Parathyroid adenoma (tissue), 2 donors: Measurements from ENCODE around the gene AHCY.
"Not testable (repeated sequence)": the region's sequence is repeated elsewhere in the genome, so short reads cannot be mapped to it uniquely, and the experiment has no call there.

ENCODE experiments used
- H2AFZ ChIP-seq: fragments of 300-600 bp; sonication (generic); one replicate; pipeline ENCODE4 v1.7.0; 2017; ENCODE audit warnings: antibody characterized with exemption, mild to moderate bottlenecking
- H3K27ac ChIP-seq: fragments of 300-600 bp; sonication (generic); one replicate; pipeline ENCODE4 v1.7.0; 2017
- H3K27me3 ChIP-seq: fragments of 300-600 bp; sonication (generic); one replicate; pipeline ENCODE4 v1.7.0; 2017; ENCODE audit warnings: low read length; ENCODE audit not compliant: control insufficient read depth, insufficient read depth
- H3K36me3 ChIP-seq: fragments of 300-600 bp; sonication (generic); one replicate; pipeline ENCODE4 v1.7.0; 2017; ENCODE audit warnings: low read length; ENCODE audit not compliant: control insufficient read depth, insufficient read depth
- H3K4me1 ChIP-seq: fragments of 300-600 bp; sonication (generic); one replicate; pipeline ENCODE4 v1.7.0; 2017; ENCODE audit warnings: control low read depth
- H3K4me2 ChIP-seq: fragments of 300-600 bp; sonication (generic); one replicate; pipeline ENCODE4 v1.7.0; 2017; ENCODE audit warnings: low read length
- H3K4me3 ChIP-seq: fragments of 300-600 bp; sonication (generic); one replicate; pipeline ENCODE4 v1.7.0; 2017; ENCODE audit warnings: low read depth, low read length
- H3K79me2 ChIP-seq: fragments of 300-600 bp; sonication (generic); one replicate; pipeline ENCODE4 v1.7.0; 2017; ENCODE audit warnings: control low read depth
- H3K9ac ChIP-seq: fragments of 300-600 bp; sonication (generic); one replicate; pipeline ENCODE4 v1.7.0; 2017; ENCODE audit warnings: mild to moderate bottlenecking
- H3K9me3 ChIP-seq: fragments of 300-600 bp; sonication (generic); one replicate; pipeline ENCODE4 v1.7.0; 2017; ENCODE audit warnings: low read length; ENCODE audit not compliant: control insufficient read depth
- TF ChIP-seq, protein P1 (sequence below): fragments of 300-600 bp; sonication (generic); IDR thresholded peaks from one replicate; pipeline ENCODE4 v1.7.0; 2017; ENCODE audit warnings: antibody characterized with exemption, mild to moderate bottlenecking
- donor health status: primary hyperparathyroidism.

Gene AHCY

GRCh38 chr20:34246126-34246626, 57.0 kb downstream of the AHCY start:
- Histone ChIP-seq H3K27me3 (no peaks in the 10 kb centered on the region), H3K4me3 (no peak overlapping the region), H3K4me2 (no peak overlapping the region), H3K9ac (no peak overlapping the region), H3K79me2 (no peaks in the 10 kb centered on the region), H3K9me3 (no peaks in the 10 kb centered on the region), H3K4me1 (no peaks in the 10 kb centered on the region), H3K27ac (no peak overlapping the region), H2AFZ (no peak overlapping the region), H3K36me3 (no peaks in the 10 kb centered on the region)
- TF ChIP-seq, protein P1, sequence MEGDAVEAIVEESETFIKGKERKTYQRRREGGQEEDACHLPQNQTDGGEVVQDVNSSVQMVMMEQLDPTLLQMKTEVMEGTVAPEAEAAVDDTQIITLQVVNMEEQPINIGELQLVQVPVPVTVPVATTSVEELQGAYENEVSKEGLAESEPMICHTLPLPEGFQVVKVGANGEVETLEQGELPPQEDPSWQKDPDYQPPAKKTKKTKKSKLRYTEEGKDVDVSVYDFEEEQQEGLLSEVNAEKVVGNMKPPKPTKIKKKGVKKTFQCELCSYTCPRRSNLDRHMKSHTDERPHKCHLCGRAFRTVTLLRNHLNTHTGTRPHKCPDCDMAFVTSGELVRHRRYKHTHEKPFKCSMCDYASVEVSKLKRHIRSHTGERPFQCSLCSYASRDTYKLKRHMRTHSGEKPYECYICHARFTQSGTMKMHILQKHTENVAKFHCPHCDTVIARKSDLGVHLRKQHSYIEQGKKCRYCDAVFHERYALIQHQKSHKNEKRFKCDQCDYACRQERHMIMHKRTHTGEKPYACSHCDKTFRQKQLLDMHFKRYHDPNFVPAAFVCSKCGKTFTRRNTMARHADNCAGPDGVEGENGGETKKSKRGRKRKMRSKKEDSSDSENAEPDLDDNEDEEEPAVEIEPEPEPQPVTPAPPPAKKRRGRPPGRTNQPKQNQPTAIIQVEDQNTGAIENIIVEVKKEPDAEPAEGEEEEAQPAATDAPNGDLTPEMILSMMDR = no peak

DNA sequence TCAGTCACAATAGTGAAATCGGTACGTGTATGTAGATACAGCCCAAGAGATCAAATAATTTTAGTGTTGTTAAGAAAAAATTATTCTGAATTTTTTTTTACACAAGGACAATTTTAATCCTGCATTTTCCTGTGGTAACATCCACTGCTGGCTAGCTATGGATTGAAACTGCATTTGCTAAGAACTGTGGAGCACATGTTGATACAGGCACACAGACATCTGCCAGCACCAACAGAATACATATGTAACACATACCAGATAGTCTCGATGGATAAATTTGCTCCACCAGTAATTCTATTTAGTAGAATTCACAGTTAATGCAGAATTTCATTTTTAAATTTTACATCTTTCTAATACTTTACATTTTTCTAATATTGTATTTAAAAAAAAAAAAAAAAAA, 59.8 kb downstream of the AHCY start:
- H3K9ac ChIP-seq = no peak overlapping the region
- no peaks in the 10 kb centered on the region for H3K4me1 ChIP-seq
- H3K4me2 ChIP-seq = no peak overlapping the region
- H3K9me3 ChIP-seq = no peaks in the 10 kb centered on the region
- no peak overlapping the region for H3K27ac ChIP-seq
- no peaks in the 10 kb centered on the region for H3K36me3 ChIP-seq
- no peaks in the 10 kb centered on the region for H3K27me3 ChIP-seq
- no peaks in the 10 kb centered on the region for H3K79me2 ChIP-seq
- no peak overlapping the region for H2AFZ ChIP-seq
- H3K4me3 ChIP-seq = no peak overlapping the region
- TF ChIP-seq, protein P1 = no peak

DNA sequence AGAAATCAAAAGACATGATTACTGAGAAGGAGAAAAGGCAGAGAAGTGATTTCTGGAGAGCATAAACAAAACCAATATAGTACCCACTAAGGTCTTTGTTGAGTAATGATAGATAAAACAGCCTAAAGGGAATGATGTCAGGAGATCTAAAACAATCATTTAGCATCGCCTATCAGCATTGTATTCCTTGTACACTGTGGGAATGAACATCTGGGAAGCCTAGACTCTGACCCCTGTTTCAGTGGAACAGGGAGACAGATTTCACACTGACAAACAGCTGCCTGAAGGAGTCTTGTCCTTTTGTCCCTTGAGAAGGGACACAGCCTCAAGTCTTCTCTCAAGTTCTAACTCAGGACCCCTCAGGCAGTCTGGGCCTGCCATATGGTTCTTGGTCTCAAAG, 60.3 kb downstream of the AHCY start:
- Histone ChIP-seq H2AFZ (no peak overlapping the region), H3K79me2 (no peaks in the 10 kb centered on the region), H3K9ac (no peak overlapping the region), H3K4me2 (no peak overlapping the region), H3K27me3 (no peaks in the 10 kb centered on the region), H3K27ac (no peak overlapping the region), H3K4me1 (no peaks in the 10 kb centered on the region), H3K4me3 (no peak overlapping the region), H3K36me3 (no peaks in the 10 kb centered on the region), H3K9me3 (no peaks in the 10 kb centered on the region)
- TF ChIP-seq, protein P1 = no peak

GRCh38 chr20:34242015-34242414, 61.1 kb downstream of the AHCY start:
- not testable (repeated sequence) for H3K79me2 ChIP-seq, H3K27me3 ChIP-seq, H3K9me3 ChIP-seq, H3K27ac ChIP-seq, H3K36me3 ChIP-seq, H3K4me2 ChIP-seq, H3K4me3 ChIP-seq, H3K4me1 ChIP-seq, H2AFZ ChIP-seq, H3K9ac ChIP-seq

GRCh38 chr20:34240693-34241615, 62.2 kb downstream of the AHCY start, which contains the start of gene ASIP:
Gene ASIP (plus strand): TSS chr20:34241423. CDS start chr20:34260375, 18,952 bp downstream.
- Histone ChIP-seq H3K27ac (no peak within 1 kb of the TSS), H3K4me1 (no peaks in the 10 kb centered on the region), H3K9me3 (no peaks in the 10 kb centered on the region), H3K27me3 (no peaks in the 10 kb centered on the region), H3K9ac (no peak within 1 kb of the TSS), H3K4me3 (no peak within 1 kb of the TSS), H3K4me2 (no peak within 1 kb of the TSS), H3K79me2 (no peaks in the 10 kb centered on the region), H2AFZ (no peak within 1 kb of the TSS), H3K36me3 (no peaks in the 10 kb centered on the region)
- TF ChIP-seq, protein P1 = no peak
